ENCODE data around the gene MFGE8.

The MFGE8 gene

DNA sequence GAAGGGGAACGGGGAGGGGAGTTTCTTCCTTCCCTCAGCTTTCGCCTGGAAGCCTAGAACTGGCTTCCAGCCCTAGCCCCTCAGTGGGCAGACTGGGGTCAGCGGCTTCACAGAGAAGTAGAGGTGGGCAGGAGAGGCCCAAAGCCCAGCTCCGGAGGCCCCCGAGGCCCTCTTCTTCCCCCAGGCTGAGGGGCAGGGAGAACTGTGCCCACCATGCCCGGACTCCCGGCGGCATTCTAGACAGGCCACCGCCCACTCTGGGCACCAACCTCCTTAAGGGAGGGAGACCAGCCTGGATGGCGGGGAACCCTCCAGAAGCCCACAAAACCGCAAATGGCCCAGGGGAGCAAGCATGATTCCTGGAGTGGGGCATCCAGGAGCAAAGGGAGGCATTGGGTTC is 35.8 kb downstream of the MFGE8 start:
- TF ChIP-seq SIN3A (IDR thresholded peaks at IDR 0.05; ENCODE audit: borderline replicate concordance, insufficient read depth, low read length) (no peak), POLR2AphosphoS5 (IDR thresholded peaks at IDR 0.05; ENCODE audit: low read depth, low read length) (no peak), FOXP2 (optimal IDR thresholded peaks at IDR 0.05; ENCODE audit: borderline replicate concordance, extremely low read depth, extremely low read length, insufficient read depth) (no peak), TAF1 (IDR thresholded peaks at IDR 0.05; ENCODE audit: borderline replicate concordance, insufficient read depth, low read length) (no peak)
- TF ChIP-seq, protein P1, sequence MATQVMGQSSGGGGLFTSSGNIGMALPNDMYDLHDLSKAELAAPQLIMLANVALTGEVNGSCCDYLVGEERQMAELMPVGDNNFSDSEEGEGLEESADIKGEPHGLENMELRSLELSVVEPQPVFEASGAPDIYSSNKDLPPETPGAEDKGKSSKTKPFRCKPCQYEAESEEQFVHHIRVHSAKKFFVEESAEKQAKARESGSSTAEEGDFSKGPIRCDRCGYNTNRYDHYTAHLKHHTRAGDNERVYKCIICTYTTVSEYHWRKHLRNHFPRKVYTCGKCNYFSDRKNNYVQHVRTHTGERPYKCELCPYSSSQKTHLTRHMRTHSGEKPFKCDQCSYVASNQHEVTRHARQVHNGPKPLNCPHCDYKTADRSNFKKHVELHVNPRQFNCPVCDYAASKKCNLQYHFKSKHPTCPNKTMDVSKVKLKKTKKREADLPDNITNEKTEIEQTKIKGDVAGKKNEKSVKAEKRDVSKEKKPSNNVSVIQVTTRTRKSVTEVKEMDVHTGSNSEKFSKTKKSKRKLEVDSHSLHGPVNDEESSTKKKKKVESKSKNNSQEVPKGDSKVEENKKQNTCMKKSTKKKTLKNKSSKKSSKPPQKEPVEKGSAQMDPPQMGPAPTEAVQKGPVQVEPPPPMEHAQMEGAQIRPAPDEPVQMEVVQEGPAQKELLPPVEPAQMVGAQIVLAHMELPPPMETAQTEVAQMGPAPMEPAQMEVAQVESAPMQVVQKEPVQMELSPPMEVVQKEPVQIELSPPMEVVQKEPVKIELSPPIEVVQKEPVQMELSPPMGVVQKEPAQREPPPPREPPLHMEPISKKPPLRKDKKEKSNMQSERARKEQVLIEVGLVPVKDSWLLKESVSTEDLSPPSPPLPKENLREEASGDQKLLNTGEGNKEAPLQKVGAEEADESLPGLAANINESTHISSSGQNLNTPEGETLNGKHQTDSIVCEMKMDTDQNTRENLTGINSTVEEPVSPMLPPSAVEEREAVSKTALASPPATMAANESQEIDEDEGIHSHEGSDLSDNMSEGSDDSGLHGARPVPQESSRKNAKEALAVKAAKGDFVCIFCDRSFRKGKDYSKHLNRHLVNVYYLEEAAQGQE (IDR thresholded peaks at IDR 0.05; ENCODE audit: insufficient read depth in 1 of 2, low read depth in 2 of 2, low read length in 2 of 2): no peak

DNA sequence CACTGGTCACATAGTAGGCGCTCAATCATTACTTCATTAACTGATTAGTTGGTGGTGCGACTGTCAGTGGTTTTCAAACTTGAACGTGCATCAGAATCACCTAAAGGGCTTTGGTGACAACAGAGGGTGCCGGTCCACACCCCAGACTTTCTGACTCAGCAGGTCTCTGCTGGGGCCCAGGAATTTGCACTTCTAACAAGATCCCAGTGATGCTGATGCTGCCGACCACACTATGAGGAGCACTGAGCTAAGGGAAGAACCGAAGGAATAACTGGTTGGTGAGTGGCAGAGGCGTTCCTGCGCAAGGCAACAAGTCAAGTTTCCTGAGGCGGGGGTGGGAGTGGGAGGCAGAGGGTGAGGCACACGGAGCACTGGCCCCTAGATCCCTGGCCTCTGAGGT is 36.6 kb downstream of the MFGE8 start:
- TF ChIP-seq FOXP2 (optimal IDR thresholded peaks at IDR 0.05; ENCODE audit: borderline replicate concordance, extremely low read depth, extremely low read length, insufficient read depth) (no peak), TAF1 (IDR thresholded peaks at IDR 0.05; ENCODE audit: borderline replicate concordance, insufficient read depth, low read length) (no peak), POLR2AphosphoS5 (IDR thresholded peaks at IDR 0.05; ENCODE audit: low read depth, low read length) (no peak), SIN3A (IDR thresholded peaks at IDR 0.05; ENCODE audit: borderline replicate concordance, insufficient read depth, low read length) (no peak)
- TF ChIP-seq, protein P1 (IDR thresholded peaks at IDR 0.05; ENCODE audit: insufficient read depth in 1 of 2, low read depth in 2 of 2, low read length in 2 of 2): no peak

DNA sequence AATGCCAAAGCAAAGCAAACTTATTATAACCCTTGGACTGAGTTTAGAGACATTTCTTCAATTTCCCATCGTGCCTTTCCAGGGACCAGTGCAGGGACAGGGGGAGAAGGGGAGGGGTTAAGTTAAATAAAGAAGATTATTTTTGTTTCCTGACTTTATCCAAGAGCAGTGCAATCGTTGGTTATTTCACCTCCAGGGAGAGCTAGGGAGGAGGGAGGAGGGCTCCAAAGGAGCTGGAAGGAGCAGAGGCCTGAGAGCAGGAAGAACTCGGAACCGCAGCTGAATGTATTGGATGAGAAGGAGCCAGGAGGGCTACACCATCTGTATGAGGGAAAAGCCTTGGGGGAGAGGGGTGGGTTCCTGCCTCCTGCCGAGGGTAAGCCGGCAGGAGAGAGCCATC is 38.5 kb downstream of the MFGE8 start:
- TF ChIP-seq FOXP2 (optimal IDR thresholded peaks at IDR 0.05; ENCODE audit: borderline replicate concordance, extremely low read depth, extremely low read length, insufficient read depth) (no peak), POLR2AphosphoS5 (IDR thresholded peaks at IDR 0.05; ENCODE audit: low read depth, low read length) (no peak), TAF1 (IDR thresholded peaks at IDR 0.05; ENCODE audit: borderline replicate concordance, insufficient read depth, low read length) (no peak), SIN3A (IDR thresholded peaks at IDR 0.05; ENCODE audit: borderline replicate concordance, insufficient read depth, low read length) (no peak)
- TF ChIP-seq, protein P1 (IDR thresholded peaks at IDR 0.05; ENCODE audit: insufficient read depth in 1 of 2, low read depth in 2 of 2, low read length in 2 of 2): no peak

DNA sequence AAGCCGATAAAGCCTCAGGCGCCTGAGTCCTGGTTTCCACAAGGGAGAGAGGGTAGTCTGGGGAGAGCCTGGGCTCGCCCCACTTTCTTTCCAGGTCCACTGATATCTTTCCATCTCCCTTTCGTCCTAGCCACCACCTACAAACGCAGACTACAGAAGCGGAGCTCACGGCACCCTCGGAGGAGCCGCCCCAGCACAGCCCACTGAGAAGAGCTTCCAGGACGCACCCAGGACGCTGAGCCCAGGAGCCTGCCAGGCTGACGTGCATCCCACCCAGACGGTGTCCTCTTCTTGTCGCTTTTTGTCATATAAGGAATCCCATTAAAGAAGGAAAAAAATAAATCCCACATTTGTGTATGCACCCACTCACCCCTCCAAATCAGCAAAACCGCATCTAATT is 38.9 kb downstream of the MFGE8 start:
- no peak for TF ChIP-seq SIN3A (IDR thresholded peaks at IDR 0.05; ENCODE audit: borderline replicate concordance, insufficient read depth, low read length)
- TF ChIP-seq, protein P1 (IDR thresholded peaks at IDR 0.05; ENCODE audit: insufficient read depth in 1 of 2, low read depth in 2 of 2, low read length in 2 of 2): no peak
- no peak for TF ChIP-seq TAF1 (IDR thresholded peaks at IDR 0.05; ENCODE audit: borderline replicate concordance, insufficient read depth, low read length)
- no peak for TF ChIP-seq FOXP2 (optimal IDR thresholded peaks at IDR 0.05; ENCODE audit: borderline replicate concordance, extremely low read depth, extremely low read length, insufficient read depth)
- no peak for TF ChIP-seq POLR2AphosphoS5 (IDR thresholded peaks at IDR 0.05; ENCODE audit: low read depth, low read length)

DNA sequence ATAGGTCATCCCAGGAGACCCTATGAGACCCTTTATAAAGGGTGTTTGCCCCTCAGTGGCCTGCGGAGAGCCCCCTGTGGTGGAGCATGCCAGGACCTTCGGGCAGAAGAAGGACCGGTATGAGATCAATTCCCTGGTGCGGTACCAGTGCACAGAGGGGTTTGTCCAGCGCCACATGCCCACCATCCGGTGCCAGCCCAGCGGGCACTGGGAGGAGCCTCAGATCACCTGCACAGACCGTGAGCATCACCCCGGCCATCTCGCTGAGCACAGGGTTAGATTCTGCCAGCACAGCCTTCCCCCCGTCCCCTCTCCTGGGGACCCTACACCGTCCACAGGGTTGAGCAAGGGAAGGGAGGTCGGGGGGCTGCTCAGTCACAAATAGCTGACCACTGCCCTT is 39.4 kb downstream of the MFGE8 start:
- TF ChIP-seq POLR2AphosphoS5 (IDR thresholded peaks at IDR 0.05; ENCODE audit: low read depth, low read length) (no peak), SIN3A (IDR thresholded peaks at IDR 0.05; ENCODE audit: borderline replicate concordance, insufficient read depth, low read length) (no peak), TAF1 (IDR thresholded peaks at IDR 0.05; ENCODE audit: borderline replicate concordance, insufficient read depth, low read length) (no peak), FOXP2 (optimal IDR thresholded peaks at IDR 0.05; ENCODE audit: borderline replicate concordance, extremely low read depth, extremely low read length, insufficient read depth) (no peak)
- TF ChIP-seq, protein P1 (IDR thresholded peaks at IDR 0.05; ENCODE audit: insufficient read depth in 1 of 2, low read depth in 2 of 2, low read length in 2 of 2): no peak

Measured in PFSK-1 (cell line).